Skeletal muscle satellite cell (primary cell): ENCODE data around the gene IRAK1.
A peak's percentile ranks its signal among the peaks of the same experiment; 100 is the strongest.

ENCODE experiments used
- H3K27me3 ChIP-seq: 2 replicates; pipeline ENCODE4 v1.7.0; 2013; ENCODE audit warnings: low read length; ENCODE audit not compliant: control insufficient read depth, insufficient read depth
- H3K36me3 ChIP-seq: 2 replicates; pipeline ENCODE4 v1.7.0; 2013; ENCODE audit warnings: mild to moderate bottlenecking, control low read depth, low read length; ENCODE audit not compliant: insufficient read depth
- H3K4me1 ChIP-seq: 2 replicates; pipeline ENCODE4 v1.7.0; 2013; ENCODE audit warnings: low read length; ENCODE audit not compliant: control insufficient read depth, insufficient read depth
- H3K4me2 ChIP-seq: 2 replicates; pipeline ENCODE4 v1.7.0; 2013; ENCODE audit warnings: mild to moderate bottlenecking, low read length
- H3K4me3 ChIP-seq: 2 replicates; pipeline ENCODE4 v1.7.0; 2013; ENCODE audit warnings: low read length
- H3K9ac ChIP-seq: 2 replicates; pipeline ENCODE4 v1.7.0; 2013; ENCODE audit warnings: mild to moderate bottlenecking, low read depth, low read length, moderate library complexity
- H3K9me3 ChIP-seq: replicated peaks from 2 replicates; pipeline ENCODE4 v1.7.0; 2013; ENCODE audit warnings: mild to moderate bottlenecking, control low read depth, low read length

The IRAK1 gene

GRCh38 chrX:154051201-154051810, 31.6 kb upstream of the IRAK1 start:
- peaks cover 28% of the 10 kb centered on the region for H3K4me1 ChIP-seq
- no peak overlapping the region for H3K9ac ChIP-seq
- H3K9me3 ChIP-seq = no peaks in the 10 kb centered on the region
- H3K27me3 ChIP-seq = no peaks in the 10 kb centered on the region
- H3K36me3 ChIP-seq = no peaks in the 10 kb centered on the region
- H3K4me2 ChIP-seq = no peak overlapping the region
- no peak overlapping the region for H3K4me3 ChIP-seq

DNA sequence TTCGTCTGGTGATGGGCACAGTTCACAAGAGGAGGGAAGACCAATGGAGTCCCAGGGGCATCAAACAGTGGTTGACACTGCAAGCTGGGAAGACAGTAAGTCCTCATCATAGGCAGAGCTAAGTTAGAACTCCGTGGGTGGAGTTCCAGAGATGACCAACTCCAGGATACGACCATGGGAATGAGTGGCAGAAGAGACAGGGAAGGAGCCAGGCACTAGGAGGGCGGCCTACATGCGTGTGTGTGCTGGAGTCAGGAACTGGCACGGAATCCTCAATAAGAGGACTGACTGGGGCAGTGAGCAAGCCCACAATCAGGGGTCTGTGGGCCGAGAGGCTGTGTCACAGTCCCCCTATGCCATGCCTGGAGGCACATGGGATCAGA, 30.4 kb upstream of the IRAK1 start:
- Histone ChIP-seq H3K9me3 (no peaks in the 10 kb centered on the region), H3K4me2 (no peak overlapping the region), H3K4me1 (peaks cover 34% of the 10 kb centered on the region), H3K9ac (no peak overlapping the region), H3K36me3 (no peaks in the 10 kb centered on the region), H3K27me3 (no peaks in the 10 kb centered on the region), H3K4me3 (no peak overlapping the region)

DNA sequence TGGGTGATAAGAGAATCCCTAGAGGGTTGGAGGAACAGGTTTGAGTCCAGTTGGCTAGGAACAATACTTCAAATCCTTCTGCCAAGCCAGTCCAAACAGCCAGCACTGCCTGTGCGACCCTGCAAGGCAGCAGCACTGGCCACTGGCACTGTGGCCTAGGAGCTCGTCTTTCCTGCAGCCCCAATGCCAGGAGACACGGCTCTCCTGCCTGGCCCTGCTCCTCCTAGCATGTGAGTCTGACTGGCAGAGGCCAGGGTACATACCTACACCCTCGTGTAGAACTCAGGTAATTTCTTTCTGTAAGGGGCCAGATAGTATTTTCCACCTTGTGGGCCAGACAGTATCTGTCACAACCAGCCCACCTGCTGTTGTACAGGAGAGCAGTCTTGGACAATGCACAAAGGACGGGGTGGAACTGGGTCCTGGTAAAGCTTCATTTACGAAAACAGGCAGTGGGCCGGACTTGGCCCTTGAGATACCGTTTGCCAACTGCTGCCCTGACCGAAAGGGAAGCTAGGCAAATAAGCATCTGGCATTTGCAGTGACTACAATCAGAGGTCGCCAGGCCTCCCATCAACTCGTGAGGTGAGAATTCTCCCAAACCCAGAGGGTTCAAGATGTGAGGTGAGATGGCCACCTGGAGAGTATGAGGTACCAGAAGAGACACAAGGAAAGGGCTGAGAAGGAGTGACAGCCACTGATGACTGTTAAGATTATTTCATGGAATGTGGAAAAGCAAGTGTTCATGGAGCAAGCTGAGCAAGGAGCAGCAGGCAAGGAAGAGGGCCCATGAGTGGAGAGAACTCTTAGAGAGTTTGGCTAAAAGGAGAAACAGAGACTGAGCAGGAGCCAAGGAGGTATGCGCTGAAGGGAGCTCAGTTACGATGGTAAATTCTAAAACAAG, 29.8 kb upstream of the IRAK1 start:
- no peak overlapping the region for H3K9ac ChIP-seq
- peaks cover 36% of the 10 kb centered on the region for H3K4me1 ChIP-seq
- H3K36me3 ChIP-seq = peaks cover 4% of the 10 kb centered on the region
- H3K27me3 ChIP-seq = no peaks in the 10 kb centered on the region
- H3K9me3 ChIP-seq = no peaks in the 10 kb centered on the region
- H3K4me2 ChIP-seq = no peak overlapping the region
- no peak overlapping the region for H3K4me3 ChIP-seq

GRCh38 chrX:154048398-154048797, 28.7 kb upstream of the IRAK1 start:
- no peak overlapping the region for H3K4me2 ChIP-seq
- H3K4me3 ChIP-seq = no peak overlapping the region
- H3K36me3 ChIP-seq = peaks cover 4% of the 10 kb centered on the region
- H3K27me3 ChIP-seq = no peaks in the 10 kb centered on the region
- peaks cover 47% of the 10 kb centered on the region for H3K4me1 ChIP-seq
- no peak overlapping the region for H3K9ac ChIP-seq
- no peaks in the 10 kb centered on the region for H3K9me3 ChIP-seq

GRCh38 chrX:154046940-154047610, 27.4 kb upstream of the IRAK1 start:
- H3K9ac ChIP-seq = peak overlapping the region; percentile 51
- no peak overlapping the region for H3K4me3 ChIP-seq
- H3K4me2 ChIP-seq = peak overlapping the region; percentile 40
- peaks cover 60% of the 10 kb centered on the region for H3K4me1 ChIP-seq
- no peaks in the 10 kb centered on the region for H3K27me3 ChIP-seq
- peaks cover 4% of the 10 kb centered on the region for H3K36me3 ChIP-seq
- no peaks in the 10 kb centered on the region for H3K9me3 ChIP-seq

DNA sequence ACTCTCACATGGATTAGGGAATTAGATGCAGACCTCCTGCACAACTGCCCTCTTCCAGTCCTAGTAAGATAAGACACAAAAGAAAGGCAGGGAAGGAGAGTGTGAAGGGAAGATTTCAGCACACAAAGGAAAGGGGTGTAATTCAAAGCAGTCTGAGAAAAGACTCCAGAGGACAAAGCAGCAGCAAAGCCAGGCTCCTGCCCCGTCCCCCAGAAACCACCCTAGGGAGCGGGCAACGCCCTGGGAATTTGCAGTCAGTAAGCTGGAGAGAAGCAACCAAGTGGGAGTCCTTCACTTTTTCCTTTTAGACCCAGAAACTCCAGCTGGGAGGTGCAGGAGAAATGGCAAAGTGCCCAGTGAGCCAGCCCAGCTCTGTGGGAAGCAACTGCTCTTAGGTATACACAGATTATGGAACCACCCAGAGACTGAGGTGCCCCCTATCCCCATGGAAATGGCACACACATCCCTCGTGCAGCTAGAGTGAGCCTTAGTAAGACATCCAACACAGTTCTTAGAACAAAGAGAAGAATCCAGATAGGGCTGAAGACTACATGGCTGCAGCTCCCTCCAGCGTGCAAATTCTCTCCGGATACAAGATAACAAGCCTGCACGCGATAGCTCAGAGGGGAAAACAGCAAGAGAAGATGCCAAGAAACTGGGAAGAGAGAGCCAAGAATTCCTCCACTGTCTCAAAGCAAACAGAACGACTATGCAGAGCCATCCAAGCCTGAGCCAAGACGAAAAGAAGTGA, 26.5 kb upstream of the IRAK1 start:
- H3K4me1 ChIP-seq = peaks cover 69% of the 10 kb centered on the region
- H3K4me3 ChIP-seq = no peak overlapping the region
- H3K9ac ChIP-seq = peak overlapping the region; percentile 51

GRCh38 chrX:154044091-154044490, 24.4 kb upstream of the IRAK1 start:
- peaks cover 76% of the 10 kb centered on the region for H3K4me1 ChIP-seq
- no peak overlapping the region for H3K4me3 ChIP-seq
- H3K4me2 ChIP-seq = no peak overlapping the region
- H3K9ac ChIP-seq = peak overlapping the region; percentile 31
- H3K9me3 ChIP-seq = no peaks in the 10 kb centered on the region
- H3K36me3 ChIP-seq = peaks cover 4% of the 10 kb centered on the region
- H3K27me3 ChIP-seq = no peaks in the 10 kb centered on the region

More for the DNA sequence above, 26.5 kb upstream of the IRAK1 start:
- no peaks in the 10 kb centered on the region for H3K27me3 ChIP-seq
- H3K36me3 ChIP-seq = peaks cover 4% of the 10 kb centered on the region
- no peaks in the 10 kb centered on the region for H3K9me3 ChIP-seq
- peak overlapping the region; percentile 40 for H3K4me2 ChIP-seq

GRCh38 chrX:154043003-154043763, 23.5 kb upstream of the IRAK1 start:
- Histone ChIP-seq H3K9ac (peak overlapping the region; percentile 31), H3K4me2 (peak overlapping the region; percentile 36), H3K27me3 (no peaks in the 10 kb centered on the region), H3K4me1 (peaks cover 82% of the 10 kb centered on the region), H3K36me3 (peaks cover 4% of the 10 kb centered on the region), H3K4me3 (no peak overlapping the region), H3K9me3 (no peaks in the 10 kb centered on the region)

GRCh38 chrX:154040863-154041262, 21.2 kb upstream of the IRAK1 start:
- Histone ChIP-seq H3K27me3 (no peaks in the 10 kb centered on the region), H3K4me1 (peaks cover 62% of the 10 kb centered on the region), H3K36me3 (peaks cover 4% of the 10 kb centered on the region), H3K9ac (peak overlapping the region; percentile 58), H3K9me3 (no peaks in the 10 kb centered on the region), H3K4me3 (no peak overlapping the region), H3K4me2 (peak overlapping the region; percentile 48)

GRCh38 chrX:154040307-154040756, 20.6 kb upstream of the IRAK1 start:
- peaks cover 60% of the 10 kb centered on the region for H3K4me1 ChIP-seq
- peak overlapping the region; percentile 48 for H3K4me2 ChIP-seq
- H3K9ac ChIP-seq = peak overlapping the region; percentile 70
- no peaks in the 10 kb centered on the region for H3K9me3 ChIP-seq
- H3K36me3 ChIP-seq = peaks cover 4% of the 10 kb centered on the region
- peak overlapping the region; percentile 19 for H3K4me3 ChIP-seq
- H3K27me3 ChIP-seq = no peaks in the 10 kb centered on the region
